GM23248 (cell line): Measurements from ENCODE around the gene SNCG. TPM values are rescaled to one million over a fixed set of nuclear protein-coding genes. Genes with fewer than 3 reads are reported as not detected.
"Not testable (repeated sequence)": the region's sequence is repeated elsewhere in the genome, so short reads cannot be mapped to it uniquely, and the experiment has no call there.

Source experiments
- DNase-seq: peaks from one replicate; pipeline ENCODE4 v3.0.0-alpha.2; 2015
- H2AFZ ChIP-seq: fragments of 200-600 bp; sonication (generic); 2 replicates; pipeline ENCODE4 v1.6.1; 2016; ENCODE audit warnings: antibody characterized with exemption
- H3F3A ChIP-seq: fragments of 200-600 bp; sonication (generic); 2 replicates; pipeline ENCODE4 v1.6.1; 2016; ENCODE audit warnings: mild to moderate bottlenecking, antibody characterized with exemption, mixed run types; ENCODE audit not compliant: insufficient read depth
- H3K27ac ChIP-seq: fragments of 200-600 bp; sonication (generic); 2 replicates; pipeline ENCODE4 v1.5.1; 2016; ENCODE audit warnings: mild to moderate bottlenecking
- H3K27me3 ChIP-seq: fragments of 200-600 bp; sonication (generic); replicated peaks from 2 replicates; pipeline ENCODE4 v1.6.1; 2016; ENCODE audit warnings: mild to moderate bottlenecking; ENCODE audit not compliant: insufficient read depth
- H3K36me3 ChIP-seq: fragments of 200-600 bp; sonication (generic); 2 replicates; pipeline ENCODE4 v1.6.1; 2016; ENCODE audit warnings: low read depth, mild to moderate bottlenecking
- H3K4me1 ChIP-seq: fragments of 200-600 bp; sonication (generic); 2 replicates; pipeline ENCODE4 v1.6.1; 2016; ENCODE audit warnings: mild to moderate bottlenecking; ENCODE audit not compliant: insufficient read depth
- H3K4me2 ChIP-seq: fragments of 200-600 bp; sonication (generic); one replicate; pipeline ENCODE4 v1.6.1; 2016; ENCODE audit warnings: mild to moderate bottlenecking; ENCODE audit not compliant: unreplicated experiment
- H3K4me3 ChIP-seq: fragments of 200-600 bp; sonication (generic); 2 replicates; pipeline ENCODE4 v1.5.1; 2016; ENCODE audit warnings: mild to moderate bottlenecking
- H3K79me2 ChIP-seq: fragments of 200-600 bp; sonication (generic); 2 replicates; pipeline ENCODE4 v1.6.1; 2016; ENCODE audit warnings: mild to moderate bottlenecking; ENCODE audit not compliant: insufficient read depth
- H3K9ac ChIP-seq: fragments of 200-600 bp; sonication (generic); 2 replicates; pipeline ENCODE4 v1.6.1; 2016; ENCODE audit warnings: mild to moderate bottlenecking
- H3K9me2 ChIP-seq: fragments of 200-600 bp; sonication (generic); 2 replicates; pipeline ENCODE4 v1.6.1; 2016; ENCODE audit warnings: mixed run types, mild to moderate bottlenecking, moderate library complexity; ENCODE audit not compliant: insufficient read depth
- H3K9me3 ChIP-seq: fragments of 200-600 bp; sonication (generic); one replicate; pipeline ENCODE4 v1.6.1; 2017; ENCODE audit warnings: low read depth
- H4K20me1 ChIP-seq: fragments of 200-600 bp; sonication (generic); 2 replicates; pipeline ENCODE4 v1.6.0; 2016; ENCODE audit not compliant: insufficient read depth
- EZH2 ChIP-seq: fragments of 200-600 bp; sonication (generic); IDR thresholded peaks from 2 replicates; pipeline ENCODE4 v1.6.1; 2018; ENCODE audit warnings: antibody characterized with exemption, mild to moderate bottlenecking; ENCODE audit not compliant: insufficient read depth, poor library complexity, severe bottlenecking
- EZH2phosphoT487 ChIP-seq: fragments of 200-600 bp; sonication (generic); IDR thresholded peaks from 2 replicates; pipeline ENCODE4 v1.6.1; 2018; ENCODE audit warnings: antibody characterized with exemption, moderate library complexity, mild to moderate bottlenecking, low read depth; ENCODE audit not compliant: insufficient read depth
- WGBS, 2 experiments: methylation state at CpG; one replicate each; pipeline ENCODE4 v1.1.6; 2015 to 2017; ENCODE audit warnings: low lambda C conversion rate in 2 of 2, low coverage in 1 of 2; ENCODE audit errors: missing lambda C conversion rate in 2 of 2; 5-methylcytosine and 5-hydroxymethylcytosine counted together
- in situ Hi-C: fragments of 300-500 bp; cut with MboI; formaldehyde crosslinking; loops from 2 replicates; pipeline ENCODE4 v1.15.0; 2020
- polyA plus RNA-seq: library from polyadenylated mRNA; unstranded; fragments of >200 nt; fragmentation: Nextera tagmentation; extraction: Ambion mirVana; gene quantifications from 2 replicates; pipeline ENCODE4 v1.2.1, GENCODE V29; 2016
- total RNA-seq: library from RNA; depleted of rRNA; stranded (reverse); fragments of >200 nt; shearing (Covaris generic); gene quantifications from 2 replicates; pipeline ENCODE4 v1.2.3, GENCODE V29; 2014

The SNCG gene
- total and polyA plus RNA-seq, 2 experiments from 2014 or later = 1.2 to 3.1 TPM

- H3K36me3 ChIP-seq = no peaks in the 10 kb centered on the region
- H3K9me2 ChIP-seq = no peaks in the 10 kb centered on the region
- no peaks in the 10 kb centered on the region for H3K9me3 ChIP-seq
- in situ Hi-C loops = no loop called here
- peak overlapping the region; percentile 16 for H3K4me2 ChIP-seq
- peaks cover 29% of the 10 kb centered on the region for H3K4me1 ChIP-seq
- peak; percentile 52 for DNase-seq
- H3K79me2 ChIP-seq = no peaks in the 10 kb centered on the region
- WGBS, 2 experiments = 8 to 15% methylated on average over 3 of the region's 3 CpGs
- H3F3A ChIP-seq = peaks cover 7% of the 10 kb centered on the region; the same call in 1 of the 2 replicates
- TF ChIP-seq EZH2 (no peak), EZH2phosphoT487 (no peak)
- 0 out of 2 replicates have a peak overlapping the region, but pooled peaks have one; percentile 19 for H2AFZ ChIP-seq
- H3K27ac ChIP-seq = peak overlapping the region; percentile 22; the same call in 1 of the 2 replicates
- no peaks in the 10 kb centered on the region for H4K20me1 ChIP-seq
- no peak overlapping the region for H3K4me3 ChIP-seq
- H3K27me3 ChIP-seq = no peaks in the 10 kb centered on the region
- peak overlapping the region; percentile 27 for H3K9ac ChIP-seq
Observed at GRCh38 chr10:86979977-86980448, 21.6 kb downstream of the SNCG start.

GRCh38 chr10:86981020-86981419 is 22.6 kb downstream of the SNCG start:
- H3F3A ChIP-seq, H3K27me3 ChIP-seq, H3K9me2 ChIP-seq, H3K27ac ChIP-seq, H3K79me2 ChIP-seq, H3K4me2 ChIP-seq, H3K9me3 ChIP-seq, H3K36me3 ChIP-seq, DNase-seq, H3K4me3 ChIP-seq, H4K20me1 ChIP-seq, in situ Hi-C loops, H3K9ac ChIP-seq, H2AFZ ChIP-seq: not testable (repeated sequence)
- peaks cover 29% of the 10 kb centered on the region for H3K4me1 ChIP-seq
- WGBS, 2 experiments = 52 to 60% methylated on average over 6 of the region's 6 CpGs

- DNase-seq = no peak
- Histone ChIP-seq H3K9me3 (no peaks in the 10 kb centered on the region), H3K4me1 (peaks cover 29% of the 10 kb centered on the region), H3K4me3 (no peak overlapping the region), H3K27ac (no peak overlapping the region), H3K27me3 (no peaks in the 10 kb centered on the region), H3K9me2 (no peaks in the 10 kb centered on the region), H3K9ac (no peak overlapping the region), H3K4me2 (no peak overlapping the region), H4K20me1 (no peaks in the 10 kb centered on the region), H3K79me2 (no peaks in the 10 kb centered on the region), H3K36me3 (no peaks in the 10 kb centered on the region), H2AFZ (no peak overlapping the region), H3F3A (peaks cover 7% of the 10 kb centered on the region; the same call in 1 of the 2 replicates)
- in situ Hi-C loops = no loop called here
- TF ChIP-seq EZH2 (no peak), EZH2phosphoT487 (no peak)
- 85 to 93% methylated on average over 5 of the region's 5 CpGs for WGBS, 2 experiments
Observed at GRCh38 chr10:86981716-86982115, 23.3 kb downstream of the SNCG start.

GRCh38 chr10:86984498-86984897 is 26.1 kb downstream of the SNCG start:
- in situ Hi-C loops, H3K9me3 ChIP-seq, H3K27me3 ChIP-seq, H3K9ac ChIP-seq, DNase-seq, H3K79me2 ChIP-seq, H3K9me2 ChIP-seq, H3K27ac ChIP-seq, H3K36me3 ChIP-seq, H2AFZ ChIP-seq, H3K4me3 ChIP-seq, H4K20me1 ChIP-seq, H3K4me2 ChIP-seq, H3F3A ChIP-seq: not testable (repeated sequence)
- 83 to 84% methylated on average over 4 of the region's 4 CpGs for WGBS, 2 experiments
- peaks cover 10% of the 10 kb centered on the region for H3K4me1 ChIP-seq

GRCh38 chr10:86988520-86988919 is 30.1 kb downstream of the SNCG start:
- 0 out of 2 replicates have a peak, but pooled peaks cover 6% of the 10 kb centered on the region for H3K4me1 ChIP-seq
- TF ChIP-seq EZH2 (no peak), EZH2phosphoT487 (no peak)
- no peak overlapping the region for H3K4me2 ChIP-seq
- in situ Hi-C loops = no loop called here
- no peaks in the 10 kb centered on the region for H3K79me2 ChIP-seq
- no peaks in the 10 kb centered on the region for H3K9me3 ChIP-seq
- H3F3A ChIP-seq = no peaks in the 10 kb centered on the region
- no peak for DNase-seq
- H3K36me3 ChIP-seq = no peaks in the 10 kb centered on the region
- 11 to 15% methylated on average over 1 of the region's 1 CpG for WGBS, 2 experiments
- H3K27me3 ChIP-seq = no peaks in the 10 kb centered on the region
- H4K20me1 ChIP-seq = no peaks in the 10 kb centered on the region
- no peak overlapping the region for H3K4me3 ChIP-seq
- no peaks in the 10 kb centered on the region for H3K9me2 ChIP-seq
- no peak overlapping the region for H3K27ac ChIP-seq
- no peak overlapping the region for H2AFZ ChIP-seq
- no peak overlapping the region for H3K9ac ChIP-seq

- H3K9me2 ChIP-seq, H4K20me1 ChIP-seq, H3K4me2 ChIP-seq, H3K9me3 ChIP-seq, H3K36me3 ChIP-seq, H3K79me2 ChIP-seq, H3F3A ChIP-seq, H2AFZ ChIP-seq, DNase-seq, H3K4me1 ChIP-seq, H3K27ac ChIP-seq, in situ Hi-C loops, H3K4me3 ChIP-seq, H3K27me3 ChIP-seq, H3K9ac ChIP-seq: not testable (repeated sequence)
- 80% methylated on average over 5 to 12 of the region's 12 CpGs for WGBS, 2 experiments
Observed at GRCh38 chr10:86991362-86991761, 33.0 kb downstream of the SNCG start.
